H1 (cell line): ENCODE data around the gene URGCP. TPM values are rescaled to one million over a fixed set of nuclear protein-coding genes. Genes with fewer than 3 reads are reported as not detected.

Source experiments
- EP300 ChIP-seq, 2 experiments: IDR thresholded peaks; 1 replicate in 1 of 2; 2 replicates in 1 of 2; pipeline ENCODE4 v1.6.1; 2011 to 2012; ENCODE audit warnings: low read depth in 2 of 2, low read length in 2 of 2, mild to moderate bottlenecking in 2 of 2, borderline replicate concordance in 1 of 2, inconsistent platforms in 1 of 2, moderate library complexity in 1 of 2
- RNF2 ChIP-seq: fragments of 200-900, 300-1000 bp; sonication (generic); IDR thresholded peaks from 2 replicates; pipeline ENCODE4 v1.7.1; 2016; ENCODE audit warnings: borderline replicate concordance, low read depth, mild to moderate bottlenecking, antibody characterized with exemption, low read length; ENCODE audit not compliant: poor library complexity, severe bottlenecking; ENCODE audit errors: missing control alignments
- polyA plus RNA-seq, 7 experiments: library from polyadenylated mRNA; depleted of rRNA in 3 of 7; stranded (reverse) in 5 of 7; unstranded in 2 of 7; fragments of >200 nt in 5 of 7; fragments of 200-250 nt in 2 of 7; gene quantifications; 1 replicate in 5 of 7; 2 replicates in 1 of 7; 4 replicates in 1 of 7; pipeline versions ENCODE4 v1.2.1 to v1.2.3, GENCODE V29; 2011 to 2013; ENCODE audit warnings: missing spikeins in 2 of 7, mixed read lengths in 2 of 7
- total RNA-seq: library from RNA; stranded (reverse); fragmentation: NEBNext Ultra II Directional; extraction: Animal tissue kit (Norgen Biotek cat#: 25700); gene quantifications from 2 replicates; pipeline ENCODE4 v1.2.1, GENCODE V29; 2021

Gene URGCP
- total and polyA plus RNA-seq, 2 of the 8 experiments (the other 6 are each of a cell fraction or from before 2014, with no cell fraction given), result 9.0 to 18.7 TPM

DNA sequence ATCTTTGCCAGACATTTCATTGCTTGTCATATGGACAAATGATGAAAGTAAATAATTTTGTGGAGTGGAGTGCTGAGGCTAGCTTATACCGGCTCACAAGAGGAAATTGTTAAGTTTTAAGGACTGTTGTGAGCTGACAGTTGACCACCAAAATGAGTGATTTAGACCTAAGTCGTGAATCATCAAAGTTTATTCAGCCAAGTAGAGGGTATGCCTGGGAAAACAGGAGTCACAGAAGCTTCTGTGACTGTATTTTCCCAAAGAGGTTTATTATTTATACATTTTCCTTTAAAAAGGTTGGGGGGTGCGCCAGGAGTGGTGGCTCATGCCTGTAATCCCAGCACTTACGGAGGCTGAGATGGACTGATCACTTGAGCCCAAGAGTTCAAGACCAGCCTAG is 58.9 kb downstream of the URGCP start (continued):
- TF ChIP-seq EP300 (IDR thresholded peaks at IDR 0.05; ENCODE audit: borderline replicate concordance in 1 of 2, low read depth in 2 of 2, low read length in 2 of 2) (no peak), RNF2 (no peak)
